Mesothelial cell of epicardium (in vitro differentiated cells): ENCODE results near the gene LRRC27. TPM values are rescaled to one million over a fixed set of nuclear protein-coding genes. Genes with fewer than 3 reads are reported as not detected.

ENCODE experiments used
- DNase-seq, 2 experiments: peaks; one replicate each; pipeline ENCODE4 v3.0.0; 2021; ENCODE audit warnings: low spot score in 2 of 2; ENCODE audit not compliant: unreplicated experiment in 2 of 2
- H3K27ac Mint-ChIP-seq: 2 replicates; pipeline ENCODE4 v1.8.0; 2021; ENCODE audit warnings: mixed read lengths
- H3K27me3 Mint-ChIP-seq: 2 replicates; pipeline ENCODE4 v1.8.0; 2021; ENCODE audit warnings: low read depth, mixed read lengths
- H3K36me3 Mint-ChIP-seq: 2 replicates; pipeline ENCODE4 v1.8.0; 2021; ENCODE audit warnings: mixed read lengths
- H3K4me1 Mint-ChIP-seq: 2 replicates; pipeline ENCODE4 v1.8.0; 2021; ENCODE audit warnings: mixed read lengths
- H3K4me3 Mint-ChIP-seq: 2 replicates; pipeline ENCODE4 v1.8.0; 2021; ENCODE audit warnings: mild to moderate bottlenecking, moderate library complexity, mixed read lengths
- H3K9me3 Mint-ChIP-seq: 2 replicates; pipeline ENCODE4 v1.8.0; 2021; ENCODE audit warnings: mixed read lengths
- total RNA-seq: library from RNA; stranded (reverse); gene quantifications from 3 replicates; pipeline ENCODE4 v1.2.1, GENCODE V29; 2021
- TF ChIP-seq, protein P1 (sequence below): fragments of 200-600 bp; sonication (generic); IDR thresholded peaks from one replicate; pipeline ENCODE4 v1.5.0; 2021; ENCODE audit warnings: antibody characterized with exemption; ENCODE audit not compliant: unreplicated experiment

The LRRC27 gene
- total RNA-seq, 1 donor from 2014 or later: 15.2 TPM

DNA sequence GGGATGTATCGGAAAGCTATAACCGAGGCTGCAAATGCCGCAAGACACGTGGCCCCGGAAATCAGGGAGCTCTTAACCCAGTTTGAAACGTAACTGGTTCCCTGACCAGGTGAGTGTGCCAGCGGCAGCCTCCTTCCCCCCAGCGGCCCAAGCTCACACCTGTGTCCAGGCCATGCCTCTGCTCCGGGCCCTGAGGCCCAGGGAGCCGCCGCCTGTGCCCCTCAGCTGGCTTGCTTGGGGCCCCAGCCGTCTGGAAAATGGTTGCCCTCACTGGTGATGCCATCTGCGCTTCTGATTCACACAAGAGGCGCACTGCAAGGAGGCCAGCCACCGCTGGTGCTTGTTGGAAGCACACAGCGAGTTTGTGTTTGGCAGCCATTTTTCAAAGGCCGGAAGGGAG is 74.2 kb downstream of the LRRC27 start:
- Mint-ChIP-seq H3K9me3 (no peaks in the 10 kb centered on the region), H3K4me3 (no peak overlapping the region), H3K27ac (peak overlapping the region; percentile 77), H3K4me1 (peaks cover 55% of the 10 kb centered on the region), H3K27me3 (no peaks in the 10 kb centered on the region), H3K36me3 (peaks cover 6% of the 10 kb centered on the region)
- DNase-seq: no peak
- TF ChIP-seq, protein P1, sequence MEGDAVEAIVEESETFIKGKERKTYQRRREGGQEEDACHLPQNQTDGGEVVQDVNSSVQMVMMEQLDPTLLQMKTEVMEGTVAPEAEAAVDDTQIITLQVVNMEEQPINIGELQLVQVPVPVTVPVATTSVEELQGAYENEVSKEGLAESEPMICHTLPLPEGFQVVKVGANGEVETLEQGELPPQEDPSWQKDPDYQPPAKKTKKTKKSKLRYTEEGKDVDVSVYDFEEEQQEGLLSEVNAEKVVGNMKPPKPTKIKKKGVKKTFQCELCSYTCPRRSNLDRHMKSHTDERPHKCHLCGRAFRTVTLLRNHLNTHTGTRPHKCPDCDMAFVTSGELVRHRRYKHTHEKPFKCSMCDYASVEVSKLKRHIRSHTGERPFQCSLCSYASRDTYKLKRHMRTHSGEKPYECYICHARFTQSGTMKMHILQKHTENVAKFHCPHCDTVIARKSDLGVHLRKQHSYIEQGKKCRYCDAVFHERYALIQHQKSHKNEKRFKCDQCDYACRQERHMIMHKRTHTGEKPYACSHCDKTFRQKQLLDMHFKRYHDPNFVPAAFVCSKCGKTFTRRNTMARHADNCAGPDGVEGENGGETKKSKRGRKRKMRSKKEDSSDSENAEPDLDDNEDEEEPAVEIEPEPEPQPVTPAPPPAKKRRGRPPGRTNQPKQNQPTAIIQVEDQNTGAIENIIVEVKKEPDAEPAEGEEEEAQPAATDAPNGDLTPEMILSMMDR: no peak

DNA sequence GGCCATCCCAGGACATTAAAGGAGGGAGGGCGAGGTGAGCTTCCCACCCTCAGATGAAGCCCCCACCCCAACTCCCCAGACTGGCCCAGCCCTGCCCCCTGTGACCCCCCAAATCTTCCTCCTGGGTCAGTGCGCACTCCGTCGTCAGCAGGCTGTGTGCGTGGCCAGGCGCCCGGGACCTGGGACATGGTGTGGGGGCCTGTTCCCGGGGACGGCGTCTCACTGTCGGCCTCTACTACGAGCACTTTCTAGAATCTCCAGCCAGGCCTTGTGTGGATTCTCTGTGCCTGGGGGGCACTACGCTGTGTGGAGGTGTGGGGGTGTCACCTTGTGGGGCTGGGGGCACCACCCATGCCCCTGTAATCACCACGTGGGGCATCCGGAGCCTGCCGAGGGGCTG is 74.8 kb downstream of the LRRC27 start:
- H3K27me3 Mint-ChIP-seq: no peaks in the 10 kb centered on the region
- peaks cover 6% of the 10 kb centered on the region for H3K36me3 Mint-ChIP-seq
- TF ChIP-seq, protein P1: no peak
- peak overlapping the region; percentile 99 for H3K27ac Mint-ChIP-seq
- H3K4me1 Mint-ChIP-seq: peaks cover 60% of the 10 kb centered on the region
- DNase-seq: no peak
- no peak overlapping the region for H3K4me3 Mint-ChIP-seq
- no peaks in the 10 kb centered on the region for H3K9me3 Mint-ChIP-seq

DNA sequence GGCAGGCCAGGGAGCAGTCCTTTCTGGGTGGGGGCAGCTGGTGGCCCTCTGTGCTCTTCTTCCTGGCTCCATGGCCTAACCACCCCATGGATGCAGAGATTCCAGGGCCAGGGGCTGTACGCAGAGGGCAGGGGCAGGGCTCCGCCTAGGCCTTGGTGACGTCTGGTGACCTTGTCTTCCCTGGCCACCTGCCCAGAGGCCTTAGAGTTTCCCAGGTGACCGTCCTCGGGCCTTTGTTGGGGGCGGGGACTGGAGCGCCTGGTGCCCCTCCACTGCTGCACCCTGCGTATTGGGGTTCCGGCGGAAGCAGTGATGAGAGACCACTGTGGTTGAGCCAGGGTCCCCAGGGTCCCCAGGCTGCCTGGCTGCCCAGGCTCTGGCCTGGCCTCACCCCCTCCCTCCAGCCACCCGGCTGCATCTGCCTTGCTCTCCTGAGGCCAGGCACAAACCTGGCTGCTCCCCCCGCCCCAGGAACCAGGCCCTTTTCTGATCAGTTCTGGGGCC is 75.3 kb downstream of the LRRC27 start:
- peak overlapping the region; percentile 60 for H3K4me3 Mint-ChIP-seq
- peaks cover 6% of the 10 kb centered on the region for H3K36me3 Mint-ChIP-seq
- TF ChIP-seq, protein P1: no peak
- peak overlapping the region; percentile 99 for H3K27ac Mint-ChIP-seq
- no peaks in the 10 kb centered on the region for H3K27me3 Mint-ChIP-seq
- no peak for DNase-seq
- H3K4me1 Mint-ChIP-seq: peaks cover 65% of the 10 kb centered on the region
- no peaks in the 10 kb centered on the region for H3K9me3 Mint-ChIP-seq

DNA sequence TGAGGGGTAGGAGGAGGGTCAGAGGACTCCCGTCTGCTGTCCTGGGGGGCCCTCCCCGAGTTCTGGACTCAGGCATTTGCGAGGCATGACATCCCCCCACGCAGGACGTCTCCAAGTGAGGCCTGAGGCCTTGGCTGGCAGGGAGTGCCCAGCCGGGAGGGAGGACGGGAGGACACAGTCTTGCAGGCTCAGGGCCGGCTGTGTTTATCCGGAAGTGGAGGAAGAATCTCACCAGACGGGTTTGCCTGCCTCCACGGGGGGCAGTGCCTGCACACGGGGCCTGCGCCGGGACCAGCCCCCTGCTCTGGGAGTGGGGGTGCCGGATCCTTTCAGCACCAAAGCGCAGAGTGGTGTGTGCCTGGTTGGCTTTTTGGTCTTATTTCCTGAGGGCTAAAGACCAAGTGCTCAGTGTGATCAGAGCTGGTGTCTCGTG is 75.9 kb downstream of the LRRC27 start:
- Mint-ChIP-seq H3K4me1 (peaks cover 71% of the 10 kb centered on the region), H3K36me3 (peaks cover 6% of the 10 kb centered on the region), H3K9me3 (no peaks in the 10 kb centered on the region), H3K4me3 (peak overlapping the region; percentile 60), H3K27me3 (no peaks in the 10 kb centered on the region), H3K27ac (peak overlapping the region; percentile 99)
- DNase-seq: peak; percentile 77 to 89
- TF ChIP-seq, protein P1: no peak

DNA sequence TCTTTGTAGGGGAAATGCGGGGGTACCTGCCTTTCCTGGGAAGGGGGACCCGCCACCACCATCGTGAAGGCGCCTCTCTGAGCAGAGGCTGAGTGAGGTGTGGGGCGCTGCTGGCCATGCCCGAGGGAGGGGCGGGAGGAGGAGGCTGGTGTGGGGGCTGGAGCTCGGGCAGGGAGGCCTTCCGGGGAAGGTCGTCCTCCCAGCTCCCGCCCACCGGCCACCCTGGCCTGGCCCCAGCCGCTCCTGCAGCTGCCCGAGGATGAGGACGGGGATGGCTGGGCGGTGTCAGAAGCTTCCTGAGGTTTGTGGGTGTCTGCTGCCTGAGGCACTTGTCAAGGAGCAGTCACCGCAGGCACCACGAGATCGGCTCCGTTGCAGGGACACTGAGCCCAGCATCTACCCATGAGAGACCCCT is 76.4 kb downstream of the LRRC27 start:
- H3K27me3 Mint-ChIP-seq: no peaks in the 10 kb centered on the region
- TF ChIP-seq, protein P1: no peak
- H3K9me3 Mint-ChIP-seq: no peaks in the 10 kb centered on the region
- peaks cover 69% of the 10 kb centered on the region for H3K4me1 Mint-ChIP-seq
- peak overlapping the region; percentile 99 for H3K27ac Mint-ChIP-seq
- peak overlapping the region; percentile 60 for H3K4me3 Mint-ChIP-seq
- peaks cover 6% of the 10 kb centered on the region for H3K36me3 Mint-ChIP-seq
- DNase-seq: no peak
